Brain microvascular endothelial cell (primary cell): ENCODE measurements around the gene LIMCH1.

Experiments used
- DNase-seq: peaks from one replicate; pipeline ENCODE4 v3.0.0-alpha.2; 2020
- H3K27ac ChIP-seq: fragments of 250-450 bp; sonication (Bioruptor Pico); 2 replicates; pipeline ENCODE4 v1.5.1; 2020; ENCODE audit warnings: mild to moderate bottlenecking, moderate library complexity
- H3K27me3 ChIP-seq: fragments of 250-450 bp; sonication (Bioruptor Pico); replicated peaks from 2 replicates; pipeline ENCODE4 v1.5.1; 2020; ENCODE audit warnings: mild to moderate bottlenecking
- H3K36me3 ChIP-seq: fragments of 250-450 bp; sonication (Bioruptor Pico); replicated peaks from 2 replicates; pipeline ENCODE4 v1.5.1; 2020; ENCODE audit warnings: mild to moderate bottlenecking
- H3K4me3 ChIP-seq: 2 replicates; pipeline ENCODE4 v1.5.1; 2011; ENCODE audit warnings: low read depth, mild to moderate bottlenecking, control low read depth, low read length, moderate library complexity
- in situ Hi-C: cut with HindIII; loops from 2 replicates; pipeline ENCODE4 v1.10.0; 2017; ENCODE audit warnings: low sequenced_read_pairs, low pct_ligation_motif_present
- TF ChIP-seq, protein P1 (sequence below): IDR thresholded peaks from 2 replicates; pipeline ENCODE4 v1.5.1; 2011; ENCODE audit warnings: low read depth, mild to moderate bottlenecking, moderate library complexity, low read length, control low read depth, inconsistent platforms; ENCODE audit errors: missing control alignments

The LIMCH1 gene

DNA sequence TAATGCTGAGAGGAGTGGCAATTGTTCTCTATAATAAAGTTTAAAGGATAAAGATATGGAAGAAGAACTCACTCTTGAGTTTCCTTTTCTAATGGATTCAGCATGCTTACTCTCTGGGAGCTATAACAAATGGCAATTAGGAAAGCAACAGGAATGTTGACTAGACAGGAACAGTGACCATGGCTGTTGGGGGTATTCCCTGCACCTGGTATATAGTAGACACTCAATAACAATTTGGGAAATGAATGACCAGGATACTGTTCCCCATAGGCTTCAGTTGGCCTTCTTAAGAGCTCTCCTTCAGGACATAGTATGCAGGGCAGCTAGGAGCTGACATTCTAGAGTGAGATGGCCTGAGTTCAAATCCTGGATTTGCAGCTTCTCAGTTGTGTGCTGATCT lies 1.8 kb downstream of the LIMCH1 start:
- no peak for DNase-seq
- no peak overlapping the region for H3K27ac ChIP-seq
- no peaks in the 10 kb centered on the region for H3K36me3 ChIP-seq
- H3K4me3 ChIP-seq = no peak overlapping the region
- in situ Hi-C loops = no loop called here
- TF ChIP-seq, protein P1, sequence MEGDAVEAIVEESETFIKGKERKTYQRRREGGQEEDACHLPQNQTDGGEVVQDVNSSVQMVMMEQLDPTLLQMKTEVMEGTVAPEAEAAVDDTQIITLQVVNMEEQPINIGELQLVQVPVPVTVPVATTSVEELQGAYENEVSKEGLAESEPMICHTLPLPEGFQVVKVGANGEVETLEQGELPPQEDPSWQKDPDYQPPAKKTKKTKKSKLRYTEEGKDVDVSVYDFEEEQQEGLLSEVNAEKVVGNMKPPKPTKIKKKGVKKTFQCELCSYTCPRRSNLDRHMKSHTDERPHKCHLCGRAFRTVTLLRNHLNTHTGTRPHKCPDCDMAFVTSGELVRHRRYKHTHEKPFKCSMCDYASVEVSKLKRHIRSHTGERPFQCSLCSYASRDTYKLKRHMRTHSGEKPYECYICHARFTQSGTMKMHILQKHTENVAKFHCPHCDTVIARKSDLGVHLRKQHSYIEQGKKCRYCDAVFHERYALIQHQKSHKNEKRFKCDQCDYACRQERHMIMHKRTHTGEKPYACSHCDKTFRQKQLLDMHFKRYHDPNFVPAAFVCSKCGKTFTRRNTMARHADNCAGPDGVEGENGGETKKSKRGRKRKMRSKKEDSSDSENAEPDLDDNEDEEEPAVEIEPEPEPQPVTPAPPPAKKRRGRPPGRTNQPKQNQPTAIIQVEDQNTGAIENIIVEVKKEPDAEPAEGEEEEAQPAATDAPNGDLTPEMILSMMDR = no peak
- peaks cover 16% of the 10 kb centered on the region for H3K27me3 ChIP-seq

DNA sequence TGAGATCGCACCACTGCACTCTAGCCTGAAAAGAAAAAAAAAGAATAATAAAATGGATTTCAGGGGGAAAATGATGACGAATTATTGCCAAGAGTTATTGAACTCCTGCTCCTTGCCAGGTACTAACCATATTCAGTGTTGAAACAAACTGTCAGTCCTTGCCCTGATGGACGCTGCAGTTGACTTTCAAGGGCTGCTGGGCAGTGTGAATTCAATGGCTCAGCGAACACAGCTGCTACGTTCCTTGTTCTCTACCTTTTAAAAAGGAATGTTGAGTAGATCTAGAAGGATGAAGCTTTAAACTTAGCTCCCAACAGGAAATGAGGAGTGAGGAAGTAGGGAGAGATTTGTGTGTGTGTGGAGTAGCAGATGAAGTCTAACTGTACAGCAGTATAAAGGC lies 2.7 kb downstream of the LIMCH1 start:
- TF ChIP-seq, protein P1 = no peak
- Histone ChIP-seq H3K36me3 (no peaks in the 10 kb centered on the region), H3K4me3 (no peak overlapping the region), H3K27me3 (peaks cover 16% of the 10 kb centered on the region), H3K27ac (no peak overlapping the region)
- DNase-seq = no peak
- in situ Hi-C loops = no loop called here

DNA sequence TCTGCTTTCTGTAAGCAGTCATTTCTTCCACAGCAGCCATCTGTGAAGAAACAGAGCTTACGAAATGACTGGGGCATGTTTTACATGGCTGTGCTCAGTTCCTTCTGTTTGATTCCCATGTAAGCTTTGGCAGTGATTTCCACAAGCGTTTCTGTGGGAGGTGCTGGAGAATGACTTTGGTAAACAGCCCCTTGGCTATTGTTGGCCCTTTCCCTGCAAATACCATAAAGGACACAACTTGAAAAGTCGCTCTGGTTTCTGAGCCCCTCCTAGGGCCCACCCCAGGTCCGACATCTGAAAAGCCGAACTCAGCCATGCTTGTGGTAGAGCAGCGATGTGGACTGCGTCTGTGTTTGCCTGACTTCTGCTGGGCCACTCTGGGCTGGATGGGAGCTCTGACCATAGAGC lies 3.7 kb downstream of the LIMCH1 start:
- no peak for DNase-seq
- H3K27me3 ChIP-seq = peaks cover 16% of the 10 kb centered on the region
- H3K4me3 ChIP-seq = no peak overlapping the region
- TF ChIP-seq, protein P1 = no peak
- in situ Hi-C loops = no loop called here
- H3K27ac ChIP-seq = no peak overlapping the region
- no peaks in the 10 kb centered on the region for H3K36me3 ChIP-seq

DNA sequence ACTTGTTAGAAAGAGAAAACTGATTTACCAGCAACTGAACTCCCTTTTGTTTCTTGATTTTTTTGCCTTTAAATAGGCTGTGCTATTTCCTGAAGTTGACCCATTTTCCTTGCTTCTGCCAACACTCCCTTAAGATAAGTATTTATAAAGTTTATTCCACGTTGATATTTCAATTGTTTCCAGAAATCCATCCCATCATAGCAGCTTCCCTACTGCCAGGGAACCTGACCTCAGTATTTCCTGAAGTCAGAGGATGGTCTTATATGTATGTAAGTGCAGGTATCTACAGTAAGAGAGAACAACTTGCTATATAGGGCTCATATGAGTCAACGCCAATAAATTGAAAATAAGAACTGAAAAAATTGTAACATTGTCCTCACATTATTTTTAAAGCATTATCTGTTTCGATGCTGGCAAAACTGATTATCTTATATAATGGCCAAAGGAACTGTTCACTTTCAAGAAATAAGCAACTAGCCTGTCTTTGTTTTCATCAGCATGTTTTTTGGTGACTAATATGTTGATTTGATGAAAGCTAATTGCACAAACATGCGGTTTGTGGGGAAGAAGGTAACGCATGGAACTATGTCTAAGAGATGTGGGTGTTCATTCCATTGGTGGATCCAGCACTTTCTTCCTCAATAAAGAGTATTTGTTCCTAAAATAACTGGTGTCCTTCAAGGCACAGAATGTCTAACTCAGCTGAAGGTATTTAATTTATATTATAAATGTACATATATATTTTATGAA lies 4.7 kb downstream of the LIMCH1 start:
- TF ChIP-seq, protein P1 = no peak
- H3K4me3 ChIP-seq = no peak overlapping the region
- no peaks in the 10 kb centered on the region for H3K36me3 ChIP-seq
- no peak overlapping the region for H3K27ac ChIP-seq
- in situ Hi-C loops = no loop called here
- H3K27me3 ChIP-seq = peaks cover 12% of the 10 kb centered on the region
- DNase-seq = no peak

DNA sequence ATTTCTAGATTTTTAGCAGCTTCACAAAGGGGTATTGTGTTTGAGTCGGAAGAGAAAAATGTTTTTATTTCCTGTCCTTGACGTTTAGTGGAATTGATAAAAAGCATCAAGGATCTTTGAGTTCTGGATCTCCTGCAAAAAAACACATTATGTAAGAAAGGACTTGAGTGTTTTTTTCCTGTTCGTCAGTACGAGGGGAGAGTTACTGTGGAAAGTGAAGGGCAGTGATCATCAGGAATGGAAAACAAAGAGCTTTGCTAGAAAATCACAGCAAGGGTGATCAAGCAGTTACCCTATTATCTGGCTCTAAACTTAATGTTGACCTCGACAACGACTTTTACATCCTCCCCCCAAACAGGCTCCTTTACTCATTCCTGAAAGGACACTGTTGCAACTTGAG lies 7.3 kb downstream of the LIMCH1 start:
- no peak for DNase-seq
- Histone ChIP-seq H3K27ac (no peak overlapping the region), H3K4me3 (no peak overlapping the region), H3K36me3 (no peaks in the 10 kb centered on the region), H3K27me3 (peaks cover 1% of the 10 kb centered on the region)
- TF ChIP-seq, protein P1 = no peak
- in situ Hi-C loops = no loop called here

DNA sequence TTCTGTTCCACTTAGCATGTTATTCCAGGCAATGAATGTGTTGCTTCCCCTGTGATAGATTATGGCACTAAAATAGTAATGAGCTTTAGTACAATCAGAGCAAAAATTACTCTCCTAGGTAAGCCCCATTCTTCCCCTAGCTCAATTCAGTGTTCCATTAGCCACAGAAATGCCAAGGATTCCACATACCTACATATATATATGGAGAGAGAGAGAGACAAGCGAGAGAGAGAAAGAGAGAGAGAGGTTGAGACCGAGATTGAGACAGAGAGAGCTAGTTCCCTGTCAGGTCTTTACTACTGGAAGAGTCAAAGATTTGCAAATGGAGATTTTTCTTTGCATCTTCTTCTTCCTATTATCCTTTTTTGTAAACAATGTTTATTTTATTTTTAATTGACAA lies 8.7 kb downstream of the LIMCH1 start:
- no peak overlapping the region for H3K27ac ChIP-seq

More for the DNA sequence above, 8.7 kb downstream of the LIMCH1 start:
- TF ChIP-seq, protein P1 = no peak
- in situ Hi-C loops = no loop called here
- no peak for DNase-seq
- Histone ChIP-seq H3K4me3 (no peak overlapping the region), H3K27me3 (peaks cover 1% of the 10 kb centered on the region), H3K36me3 (no peaks in the 10 kb centered on the region)
